ENCODE results near the gene LELP1.
A peak's percentile ranks its signal among the peaks of the same experiment; 100 is the strongest.

Gene LELP1

DNA sequence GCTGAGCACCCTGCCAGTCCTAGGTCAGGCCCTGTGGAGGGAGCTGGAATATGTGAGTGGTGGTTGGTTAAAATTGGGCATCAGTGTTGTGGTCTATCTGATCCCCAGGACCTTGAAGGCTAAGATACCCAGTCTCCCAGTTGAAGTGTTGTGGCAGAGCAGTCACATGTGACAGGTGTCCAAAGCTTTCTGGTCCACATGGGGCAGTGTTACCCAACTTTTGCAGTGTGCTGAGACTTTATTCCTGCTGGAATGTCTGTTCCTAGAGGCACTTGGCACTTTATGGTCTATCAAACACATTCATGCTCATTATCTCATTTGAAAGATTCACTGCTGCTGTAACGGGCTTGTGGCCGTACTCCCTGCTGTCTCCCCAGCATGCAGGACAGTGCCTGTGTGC is 35.3 kb downstream of the LELP1 start:
- no peaks in the 10 kb centered on the region for H3K9me3 ChIP-seq (replicated peaks in 1 of 11)
- no peak overlapping the region for H3K9ac ChIP-seq
- no peak for TF ChIP-seq Cebpa-rat (IDR thresholded peaks at IDR 0.05)
- no peaks in the 10 kb centered on the region; a peak in 1 of 22 replicates for H4K20me1 ChIP-seq
- no peak overlapping the region for H3K27ac ChIP-seq
- peaks cover 0 to 5% (median 0%) of the 10 kb centered on the region in 10 experiments; a peak in 5 of 20 replicates for H3K4me1 ChIP-seq
- H3K4me2 ChIP-seq: no peak overlapping the region
- H3K36me3 ChIP-seq: no peaks in the 10 kb centered on the region
- no peak overlapping the region for H3K4me3 ChIP-seq
- H3K27me3 ChIP-seq: no peaks in the 10 kb centered on the region

DNA sequence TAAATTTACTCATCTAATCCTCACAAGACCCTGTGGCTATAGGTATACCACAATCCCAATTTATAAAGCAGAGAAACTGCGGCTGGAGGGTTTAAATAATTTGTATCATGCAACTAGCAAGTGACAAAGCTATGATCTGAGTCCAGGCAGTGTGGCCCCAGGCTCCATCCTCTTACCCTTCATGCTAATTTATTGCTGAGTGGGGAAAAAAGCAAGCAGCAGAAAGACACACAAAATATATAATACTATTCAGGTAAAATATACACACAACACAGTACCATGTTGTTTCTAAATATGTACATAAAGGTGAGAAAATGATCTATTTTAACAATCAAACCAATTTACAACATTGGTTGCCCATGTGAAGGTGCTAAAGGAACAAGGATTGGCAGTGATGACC is 38.9 kb downstream of the LELP1 start:
- H3K27me3 ChIP-seq: no peaks in the 10 kb centered on the region
- H3K36me3 ChIP-seq: no peaks in the 10 kb centered on the region
- H3K27ac ChIP-seq: no peak overlapping the region
- H4K20me1 ChIP-seq: no peaks in the 10 kb centered on the region; a peak in 1 of 22 replicates
- H3K4me3 ChIP-seq: no peak overlapping the region
- H3K4me2 ChIP-seq: no peak overlapping the region
- peaks cover 0 to 14% (median 0%) of the 10 kb centered on the region in 11 experiments; a peak in 5 of 22 replicates for H3K9me3 ChIP-seq (replicated peaks in 1 of 11)
- TF ChIP-seq Cebpa-rat (IDR thresholded peaks at IDR 0.05): no peak
- H3K9ac ChIP-seq: no peak overlapping the region
- no peaks in the 10 kb centered on the region for H3K4me1 ChIP-seq

DNA sequence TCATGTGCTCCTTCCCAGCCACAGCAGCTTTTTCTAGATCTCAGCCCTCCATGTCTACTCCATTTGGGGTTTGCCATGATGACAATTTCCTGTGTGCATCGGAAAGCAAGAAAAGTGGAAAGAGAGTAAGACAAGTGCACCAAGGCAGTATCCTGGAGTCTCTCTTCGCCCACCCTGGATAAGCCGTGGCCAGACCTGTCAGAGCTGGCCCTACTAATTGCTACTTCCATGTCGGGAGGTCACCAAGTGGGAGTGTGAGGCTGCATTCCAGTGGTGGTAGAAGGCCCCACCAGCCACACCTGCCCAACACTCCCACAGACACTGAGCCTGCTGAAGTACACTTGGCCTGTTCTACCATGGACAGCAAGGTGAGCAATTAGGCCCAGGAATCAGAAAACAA is 42.2 kb downstream of the LELP1 start:
- H3K27ac ChIP-seq: no peak overlapping the region
- peaks cover 0 to 14% (median 0%) of the 10 kb centered on the region in 11 experiments; a peak in 5 of 22 replicates for H3K9me3 ChIP-seq (replicated peaks in 1 of 11)
- no peaks in the 10 kb centered on the region for H3K36me3 ChIP-seq
- no peaks in the 10 kb centered on the region for H4K20me1 ChIP-seq
- no peak overlapping the region for H3K4me3 ChIP-seq
- H3K9ac ChIP-seq: no peak overlapping the region
- TF ChIP-seq Cebpa-rat (IDR thresholded peaks at IDR 0.05): no peak
- H3K4me1 ChIP-seq: peaks cover 2 to 11% (median 8%) of the 10 kb centered on the region in 10 experiments; a peak in 19 of 20 replicates
- no peak overlapping the region for H3K4me2 ChIP-seq
- no peaks in the 10 kb centered on the region for H3K27me3 ChIP-seq

DNA sequence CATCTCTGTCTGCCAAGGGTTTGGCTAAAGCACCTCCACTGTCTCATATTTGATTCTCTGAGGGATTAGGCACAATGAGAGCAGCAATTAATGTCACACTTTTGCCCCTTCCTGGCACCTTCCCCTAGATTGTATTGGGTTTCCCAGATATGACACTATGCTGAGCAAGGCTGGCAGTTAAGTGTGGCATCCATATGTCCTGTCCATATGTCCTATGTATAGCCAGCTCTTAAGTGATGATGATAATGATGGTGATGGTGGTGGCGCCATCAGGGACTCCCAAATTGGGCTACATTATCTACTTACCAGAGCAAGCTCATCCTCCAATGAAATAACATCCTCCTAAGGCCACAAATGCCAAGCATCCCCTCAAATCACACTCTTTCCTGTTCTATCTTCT is 42.8 kb downstream of the LELP1 start:
- Histone ChIP-seq H3K9ac (no peak overlapping the region), H3K36me3 (no peaks in the 10 kb centered on the region), H3K27ac (no peak overlapping the region), H3K4me2 (no peak overlapping the region), H3K9me3 (replicated peaks in 1 of 11) (peaks cover 0 to 14% (median 0%) of the 10 kb centered on the region in 11 experiments; a peak in 5 of 22 replicates), H3K4me3 (no peak overlapping the region), H3K27me3 (no peaks in the 10 kb centered on the region), H4K20me1 (no peaks in the 10 kb centered on the region), H3K4me1 (peaks cover 8 to 16% (median 13%) of the 10 kb centered on the region in 10 experiments)
- TF ChIP-seq Cebpa-rat (IDR thresholded peaks at IDR 0.05): no peak

DNA sequence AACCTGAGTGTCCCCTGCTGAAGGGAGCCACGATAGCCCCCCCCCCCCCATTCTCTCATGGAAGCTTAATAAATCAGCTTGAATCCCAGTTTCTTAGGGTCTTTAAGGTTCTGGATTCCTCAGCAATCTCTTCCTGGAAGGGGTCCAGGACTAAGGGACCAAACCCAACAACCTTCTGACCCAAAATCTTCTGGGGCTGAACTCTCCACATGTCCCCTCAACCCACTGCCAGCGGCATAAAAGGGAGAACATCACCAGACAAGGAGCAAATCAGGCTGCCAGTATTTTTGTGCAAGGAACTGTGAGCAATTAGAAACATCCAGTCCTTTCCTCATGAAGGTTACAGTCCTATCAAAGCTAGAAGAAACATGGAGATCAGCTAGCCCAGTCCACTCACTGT is 43.6 kb downstream of the LELP1 start:
- no peak overlapping the region for H3K4me2 ChIP-seq
- peaks cover 0 to 14% (median 0%) of the 10 kb centered on the region in 11 experiments; a peak in 5 of 22 replicates for H3K9me3 ChIP-seq (replicated peaks in 1 of 11)
- no peaks in the 10 kb centered on the region for H4K20me1 ChIP-seq
- H3K27ac ChIP-seq: no peak overlapping the region
- H3K9ac ChIP-seq: no peak overlapping the region
- H3K27me3 ChIP-seq: no peaks in the 10 kb centered on the region
- no peaks in the 10 kb centered on the region for H3K36me3 ChIP-seq
- no peak for TF ChIP-seq Cebpa-rat (IDR thresholded peaks at IDR 0.05)
- H3K4me3 ChIP-seq: no peak overlapping the region
- H3K4me1 ChIP-seq: peaks cover 16 to 25% (median 21%) of the 10 kb centered on the region in 10 experiments

DNA sequence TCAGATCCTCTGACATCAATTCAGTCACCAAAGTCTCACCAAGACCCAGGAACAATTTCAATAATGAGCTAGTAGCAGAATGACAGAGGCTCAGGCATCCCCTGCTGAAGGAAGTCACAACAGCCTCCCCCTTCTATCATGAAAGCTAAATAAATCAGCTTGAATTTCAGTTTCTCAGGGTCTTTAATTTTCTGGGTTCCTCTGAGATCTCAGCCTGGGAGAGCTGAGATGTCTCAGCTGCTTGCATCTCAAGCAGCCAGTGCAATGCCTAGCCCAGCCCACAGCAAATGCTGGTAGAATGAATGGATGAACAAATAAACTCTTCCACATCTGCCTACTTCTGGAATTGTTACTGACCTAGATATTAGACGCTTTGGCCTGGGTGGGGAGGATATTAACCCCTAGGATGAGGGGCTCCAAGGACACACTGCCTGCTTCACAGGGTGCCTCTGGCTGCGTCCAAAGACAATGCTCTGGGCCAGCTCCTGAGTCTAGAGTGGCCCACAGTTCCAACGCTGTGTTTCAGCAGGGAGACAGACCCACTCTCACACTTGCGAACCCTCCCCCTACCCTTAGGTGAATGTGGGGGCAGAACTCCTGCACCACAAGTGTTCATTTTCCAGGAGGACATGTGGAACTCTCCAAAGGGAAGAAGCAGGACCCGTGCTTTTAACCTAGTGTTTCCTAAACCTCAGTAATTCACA is 45.1 kb downstream of the LELP1 start:
- H3K4me3 ChIP-seq: no peak overlapping the region
- no peak overlapping the region for H3K9ac ChIP-seq
- peaks cover 19 to 40% (median 32%) of the 10 kb centered on the region in 10 experiments for H3K4me1 ChIP-seq
- no peak for TF ChIP-seq Cebpa-rat (IDR thresholded peaks at IDR 0.05)
- no peak overlapping the region for H3K27ac ChIP-seq
- H4K20me1 ChIP-seq: no peaks in the 10 kb centered on the region
- H3K9me3 ChIP-seq (replicated peaks in 1 of 11): peaks cover 0 to 14% (median 0%) of the 10 kb centered on the region in 11 experiments; a peak in 5 of 22 replicates
- no peaks in the 10 kb centered on the region for H3K36me3 ChIP-seq
- H3K27me3 ChIP-seq: no peaks in the 10 kb centered on the region
- no peak overlapping the region for H3K4me2 ChIP-seq

DNA sequence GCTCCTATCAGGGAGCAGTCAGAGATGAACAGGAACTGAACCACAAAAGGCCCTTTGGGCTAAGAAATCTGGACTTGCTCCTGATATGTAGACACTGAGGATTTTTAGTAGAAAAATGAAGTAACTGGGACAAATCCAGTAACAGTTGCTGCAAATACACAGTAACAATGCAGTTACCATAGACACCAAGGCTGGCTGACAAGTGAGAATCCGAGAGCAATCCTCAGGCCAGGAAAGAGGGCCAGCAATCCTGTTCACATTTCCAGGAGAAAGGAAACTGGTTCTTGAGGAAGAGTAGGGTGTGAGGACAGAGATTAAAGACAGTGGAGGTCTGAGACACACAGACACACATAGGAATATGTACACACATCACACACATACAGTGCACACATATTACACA is 46.9 kb downstream of the LELP1 start:
- peaks cover 0 to 8% (median 0%) of the 10 kb centered on the region in 11 experiments; a peak in 2 of 22 replicates for H3K9me3 ChIP-seq (replicated peaks in 1 of 11)
- H3K27ac ChIP-seq: no peak overlapping the region
- no peak for TF ChIP-seq Cebpa-rat (IDR thresholded peaks at IDR 0.05)
- H4K20me1 ChIP-seq: no peaks in the 10 kb centered on the region
- peaks cover 19 to 49% (median 41%) of the 10 kb centered on the region in 10 experiments for H3K4me1 ChIP-seq
- H3K36me3 ChIP-seq: no peaks in the 10 kb centered on the region
- H3K9ac ChIP-seq: no peak overlapping the region
- H3K4me2 ChIP-seq: peak overlapping the region; percentile 32 to 82 (median 68); a peak in 17 of 22 replicates
- no peaks in the 10 kb centered on the region for H3K27me3 ChIP-seq
- no peak overlapping the region for H3K4me3 ChIP-seq

DNA sequence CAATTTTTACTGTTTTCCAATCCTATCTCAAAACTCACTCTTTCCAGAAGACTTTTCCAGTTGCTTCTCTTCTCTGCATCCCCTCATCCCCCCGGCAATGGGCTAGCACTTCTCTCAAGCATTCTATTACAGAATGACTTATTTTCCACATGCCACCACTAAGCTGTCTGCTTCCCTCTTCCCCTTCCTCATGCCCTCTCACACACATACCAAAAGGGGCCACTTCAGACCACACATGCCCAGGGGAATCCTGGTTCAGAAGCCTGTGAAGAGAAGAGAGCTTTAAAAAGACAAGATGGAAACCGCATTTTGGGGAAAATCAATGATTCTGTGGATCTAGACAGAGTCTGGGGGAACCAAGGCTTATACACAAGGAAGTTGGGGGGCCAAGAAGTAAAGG is 47.9 kb downstream of the LELP1 start:
- no peak overlapping the region for H3K4me3 ChIP-seq
- peak overlapping the region in 8 of 11 experiments; percentile 37 to 70 (median 46); a peak in 16 of 22 replicates for H3K27ac ChIP-seq
- no peaks in the 10 kb centered on the region for H3K9me3 ChIP-seq (replicated peaks in 1 of 11)
- peak overlapping the region in 2 of 11 experiments; percentile 1 to 39; a peak in 2 of 22 replicates for H3K9ac ChIP-seq
- H3K36me3 ChIP-seq: no peaks in the 10 kb centered on the region
- no peaks in the 10 kb centered on the region for H3K27me3 ChIP-seq
- H3K4me2 ChIP-seq: peak overlapping the region; percentile 32 to 82 (median 68)
- no peak for TF ChIP-seq Cebpa-rat (IDR thresholded peaks at IDR 0.05)
- H3K4me1 ChIP-seq: peaks cover 19 to 49% (median 41%) of the 10 kb centered on the region in 10 experiments
- H4K20me1 ChIP-seq: no peaks in the 10 kb centered on the region

DNA sequence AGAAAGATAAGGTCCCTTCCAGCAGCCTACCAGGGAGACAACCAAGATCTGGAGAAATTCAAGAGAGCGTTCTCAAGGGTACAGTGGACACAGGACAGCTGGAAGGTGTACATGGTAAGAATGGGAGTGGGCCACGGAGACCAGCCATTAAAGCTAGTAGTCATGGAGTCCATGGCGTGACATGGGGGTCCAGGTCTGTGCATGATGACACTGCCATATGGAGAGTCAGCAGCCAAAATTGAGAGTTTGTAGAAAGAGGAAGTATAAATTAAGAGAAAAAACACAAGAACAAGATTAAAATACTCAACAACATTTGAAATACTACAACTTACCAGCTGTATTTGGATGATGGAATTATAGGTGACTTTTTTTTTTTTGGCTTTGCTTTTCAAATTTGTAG is 48.3 kb downstream of the LELP1 start:
- Histone ChIP-seq H3K4me2 (peak overlapping the region; percentile 32 to 82 (median 68)), H3K9ac (peak overlapping the region in 2 of 11 experiments; percentile 1 to 39; a peak in 2 of 22 replicates), H3K9me3 (replicated peaks in 1 of 11) (no peaks in the 10 kb centered on the region), H3K27me3 (no peaks in the 10 kb centered on the region), H4K20me1 (no peaks in the 10 kb centered on the region), H3K4me1 (peaks cover 19 to 49% (median 41%) of the 10 kb centered on the region in 10 experiments), H3K4me3 (no peak overlapping the region), H3K36me3 (no peaks in the 10 kb centered on the region), H3K27ac (peak overlapping the region in 8 of 11 experiments; percentile 37 to 70 (median 46); a peak in 16 of 22 replicates)
- no peak for TF ChIP-seq Cebpa-rat (IDR thresholded peaks at IDR 0.05)
